ENCODE measurements around the gene PLXDC2. TPM values are rescaled to one million over a fixed set of nuclear protein-coding genes. Genes with fewer than 3 reads are reported as not detected.
"Not testable (repeated sequence)": the region's sequence is repeated elsewhere in the genome, so short reads cannot be mapped to it uniquely, and the experiment has no call there.

PLXDC2 gene
- 38.0 TPM for total RNA-seq

GRCh38 chr10:19816411-19817230, at the start of gene PLXDC2:
TSS of gene PLXDC2 (plus strand) at chr10:19816432.
- DNase-seq (ENCODE audit: low read depth in 2 of 3, low spot score in 2 of 3), result peak in 2 of 3 donors; percentile 61 to 75

GRCh38 chr10:19767876-19768275, 48.4 kb upstream of the PLXDC2 start:
- no peak for DNase-seq (ENCODE audit: low read depth in 2 of 3, low spot score in 2 of 3)

DNA sequence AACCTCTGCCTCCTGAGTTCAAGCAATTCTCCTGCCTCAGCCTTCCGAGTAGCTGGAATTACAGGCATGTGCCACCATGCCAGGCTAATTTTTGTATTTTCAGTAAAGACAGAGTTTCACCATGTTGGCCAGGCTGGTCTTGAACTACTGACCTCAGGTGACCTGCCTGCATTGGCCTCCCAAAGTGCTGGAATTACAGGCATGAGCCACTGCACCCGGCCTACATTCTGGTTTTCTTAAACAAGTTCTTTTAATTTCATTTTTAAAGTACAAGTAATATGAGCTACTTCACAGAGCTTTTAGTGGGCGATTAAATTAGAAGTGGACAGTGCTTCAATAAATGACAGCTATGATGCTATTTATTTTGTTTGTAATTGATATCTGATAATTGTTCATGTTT, 46.4 kb upstream of the PLXDC2 start:
- not testable (repeated sequence) for DNase-seq (ENCODE audit: low read depth in 2 of 3, low spot score in 2 of 3)

GRCh38 chr10:19772972-19773371, 43.3 kb upstream of the PLXDC2 start:
- peak in 1 of 3 donors; percentile 59 for DNase-seq (ENCODE audit: low read depth in 2 of 3, low spot score in 2 of 3)

DNA sequence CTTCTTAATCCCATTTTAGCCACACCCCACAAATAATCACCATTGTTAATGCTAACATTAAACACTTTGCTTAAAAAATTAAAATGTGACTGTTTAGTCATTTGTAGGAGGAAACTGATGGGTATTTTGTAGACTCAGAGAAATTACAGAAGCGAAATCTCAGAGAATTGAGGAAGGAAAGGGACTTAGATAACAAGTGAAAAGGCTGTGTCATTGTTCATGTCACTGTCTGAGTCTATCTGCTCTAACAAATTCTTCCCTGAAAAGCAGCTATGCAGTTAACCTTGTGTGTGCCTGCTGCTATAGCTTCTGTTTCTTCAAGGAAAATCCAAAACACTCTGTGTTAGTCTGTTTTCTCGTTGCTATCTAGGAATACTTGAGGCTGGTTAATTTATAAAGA, 40.9 kb upstream of the PLXDC2 start:
- peak in 2 of 3 donors; percentile 40 to 66 for DNase-seq (ENCODE audit: low read depth in 2 of 3, low spot score in 2 of 3)

DNA sequence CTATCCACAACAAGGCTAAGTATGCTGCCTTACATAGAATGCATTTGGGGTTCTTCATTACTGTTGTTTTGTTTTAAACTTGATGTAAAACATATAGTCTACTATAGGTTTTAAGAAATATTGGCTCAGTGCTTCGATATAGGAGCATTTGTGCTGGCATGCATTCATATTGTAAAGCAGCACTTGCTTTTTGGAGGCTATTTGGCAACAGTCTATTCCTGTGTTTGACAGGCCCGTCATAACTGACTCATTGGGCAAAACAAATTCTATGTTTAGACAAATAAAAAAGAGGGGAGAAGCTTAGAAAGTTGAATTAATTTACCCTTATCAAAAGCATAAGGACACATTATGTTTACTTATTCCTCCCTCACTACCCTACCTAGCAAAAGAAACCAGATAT, 38.4 kb upstream of the PLXDC2 start:
- DNase-seq (ENCODE audit: low read depth in 2 of 3, low spot score in 2 of 3), result no peak

- no peak for DNase-seq (ENCODE audit: low read depth in 2 of 3, low spot score in 2 of 3)
Observed at GRCh38 chr10:19778996-19779395, 37.2 kb upstream of the PLXDC2 start.

DNA sequence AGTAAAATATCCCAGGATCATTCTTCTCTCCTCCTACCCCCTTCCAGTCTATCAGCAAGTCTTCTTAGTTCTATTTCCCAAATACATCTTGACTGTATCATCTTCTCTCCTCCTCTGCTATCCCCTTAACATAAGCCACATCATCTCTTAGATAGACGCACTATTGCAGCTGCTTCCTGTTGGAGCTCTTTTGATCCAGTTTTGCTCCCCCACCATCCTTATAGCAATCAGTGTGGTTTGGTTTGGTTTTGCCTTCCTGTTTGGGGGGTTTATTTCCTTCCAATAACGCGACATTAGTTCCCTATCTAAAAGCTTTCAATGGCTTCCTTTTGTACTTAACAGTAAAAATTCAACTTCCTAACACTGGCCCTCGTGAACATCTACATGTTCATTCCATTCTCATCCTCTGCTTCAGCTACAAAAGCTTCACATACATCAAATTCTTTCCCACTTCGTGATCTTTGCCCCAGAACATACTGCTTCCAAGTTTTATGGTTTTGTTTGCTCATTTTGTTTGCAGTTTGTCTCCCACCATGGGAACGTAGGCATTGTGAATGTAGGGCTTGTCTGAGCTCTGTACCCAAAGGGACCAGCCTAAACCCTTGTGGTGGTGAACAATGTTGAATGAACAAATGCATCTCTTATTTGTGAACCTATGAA, 33.7 kb upstream of the PLXDC2 start:
- DNase-seq (ENCODE audit: low read depth in 2 of 3, low spot score in 2 of 3), result peak in 1 of 3 donors; percentile 46

DNA sequence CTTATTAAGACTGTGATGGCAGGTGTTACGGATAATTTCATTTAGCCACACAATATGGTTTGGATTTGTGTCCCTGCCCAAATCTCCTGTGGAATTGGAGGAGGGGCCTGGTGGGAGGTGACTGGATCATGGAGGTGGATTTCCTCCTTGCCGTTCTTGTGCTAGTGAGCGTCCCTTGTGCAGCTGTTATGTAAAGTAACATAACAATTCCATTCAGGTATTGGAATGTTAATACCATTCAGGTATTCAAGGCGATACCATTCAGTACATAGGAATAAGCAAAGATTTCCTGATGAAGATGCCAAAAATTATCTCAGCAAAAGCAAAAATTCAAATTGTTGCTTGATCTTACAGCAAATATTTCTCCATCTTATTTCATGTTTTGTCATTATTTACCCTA, 32.5 kb upstream of the PLXDC2 start:
- DNase-seq (ENCODE audit: low read depth in 2 of 3, low spot score in 2 of 3), result no peak

DNA sequence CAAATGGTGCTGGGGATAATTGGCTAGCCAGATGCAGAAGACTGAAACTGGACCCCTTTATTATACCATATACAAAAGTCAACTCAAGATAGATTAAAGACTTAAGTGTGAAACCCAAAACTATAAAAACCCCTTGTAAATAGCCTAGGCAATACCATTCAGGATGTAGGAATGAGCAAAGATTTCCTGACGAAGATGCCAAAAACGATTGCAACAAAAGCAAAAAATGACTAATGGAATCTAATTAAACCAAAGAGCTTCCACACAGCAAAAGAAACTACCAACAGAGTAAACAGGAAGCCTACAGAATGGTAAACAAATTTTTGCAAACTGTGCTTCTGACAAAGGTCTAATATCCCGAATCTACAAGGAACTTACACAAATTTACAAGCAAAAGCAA, 30.9 kb upstream of the PLXDC2 start:
- no peak for DNase-seq (ENCODE audit: low read depth in 2 of 3, low spot score in 2 of 3)

DNA sequence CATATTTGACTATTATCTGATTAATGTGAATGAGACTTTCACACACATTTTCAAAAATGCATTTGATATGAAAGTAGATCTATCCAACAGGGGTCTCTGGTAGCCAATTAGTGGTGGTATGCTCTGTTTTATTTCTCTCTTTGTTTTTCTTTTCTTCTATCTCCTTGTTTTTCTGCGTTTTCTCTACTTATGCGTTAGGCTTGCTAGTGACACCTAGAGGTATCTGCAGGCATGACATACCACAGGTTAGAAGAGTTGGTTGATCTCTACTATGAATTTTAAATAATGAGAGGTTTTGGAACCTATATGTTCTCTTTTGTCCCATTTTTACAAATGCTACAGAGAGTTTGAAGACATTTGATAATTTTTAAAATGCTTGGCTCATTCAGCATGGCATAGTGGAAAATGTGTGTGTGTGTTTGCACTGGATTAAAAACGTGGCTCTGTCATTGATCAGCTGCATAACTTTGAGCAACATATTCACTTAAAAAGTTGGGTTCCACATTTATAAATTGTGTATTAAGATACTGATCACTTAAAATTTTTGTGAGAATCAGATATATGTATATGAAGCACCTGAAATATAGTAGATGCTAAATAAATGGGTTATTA, 28.1 kb upstream of the PLXDC2 start:
- DNase-seq (ENCODE audit: low read depth in 2 of 3, low spot score in 2 of 3), result peak in 2 of 3 donors; percentile 61 to 84

DNA sequence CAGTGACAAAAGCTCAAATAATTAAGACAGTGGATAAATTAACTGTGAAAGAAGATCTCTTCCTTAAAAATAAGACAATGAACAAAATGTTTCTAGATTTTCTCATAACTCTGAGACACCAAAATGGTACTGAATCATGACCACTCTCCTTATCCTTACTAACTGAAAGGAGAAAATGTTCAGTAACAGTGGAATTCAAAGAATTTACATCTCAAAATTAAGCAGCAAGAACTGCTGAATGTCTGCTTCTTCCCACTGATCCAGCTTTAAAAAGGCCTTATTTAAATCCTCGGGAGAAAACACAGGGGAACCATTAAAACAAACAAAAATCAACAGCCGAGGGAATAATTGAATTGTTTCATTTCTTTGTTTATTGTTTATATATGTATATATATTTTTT, 27.3 kb upstream of the PLXDC2 start:
- no peak for DNase-seq (ENCODE audit: low read depth in 2 of 3, low spot score in 2 of 3)

DNA sequence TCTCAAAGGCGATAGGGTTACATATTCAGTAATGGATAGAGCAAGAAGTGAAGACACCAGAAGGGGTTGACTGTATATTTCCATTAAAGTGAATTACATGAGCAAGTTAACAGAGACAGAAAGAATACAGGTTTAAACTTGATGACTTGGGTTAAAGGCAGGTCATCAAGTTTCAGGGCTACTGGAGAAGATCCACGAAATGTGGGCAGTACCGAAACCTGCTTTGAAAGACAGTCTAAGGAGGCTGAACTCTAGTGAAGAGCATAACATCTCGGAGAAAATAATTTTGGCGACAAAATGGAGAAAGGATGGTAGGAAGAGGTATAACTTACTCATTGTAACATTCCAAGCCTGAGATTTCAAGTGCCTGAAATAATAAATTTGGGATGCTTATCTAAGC, 26.6 kb upstream of the PLXDC2 start:
- DNase-seq (ENCODE audit: low read depth in 2 of 3, low spot score in 2 of 3), result no peak

- no peak for DNase-seq (ENCODE audit: low read depth in 2 of 3, low spot score in 2 of 3)
Observed at GRCh38 chr10:19791032-19791431, 25.2 kb upstream of the PLXDC2 start.

GRCh38 chr10:19795684-19796083, 20.5 kb upstream of the PLXDC2 start:
- no peak for DNase-seq (ENCODE audit: low read depth in 2 of 3, low spot score in 2 of 3)

- no peak for DNase-seq (ENCODE audit: low read depth in 2 of 3, low spot score in 2 of 3)
Observed at GRCh38 chr10:19800161-19800560, 16.1 kb upstream of the PLXDC2 start.

DNA sequence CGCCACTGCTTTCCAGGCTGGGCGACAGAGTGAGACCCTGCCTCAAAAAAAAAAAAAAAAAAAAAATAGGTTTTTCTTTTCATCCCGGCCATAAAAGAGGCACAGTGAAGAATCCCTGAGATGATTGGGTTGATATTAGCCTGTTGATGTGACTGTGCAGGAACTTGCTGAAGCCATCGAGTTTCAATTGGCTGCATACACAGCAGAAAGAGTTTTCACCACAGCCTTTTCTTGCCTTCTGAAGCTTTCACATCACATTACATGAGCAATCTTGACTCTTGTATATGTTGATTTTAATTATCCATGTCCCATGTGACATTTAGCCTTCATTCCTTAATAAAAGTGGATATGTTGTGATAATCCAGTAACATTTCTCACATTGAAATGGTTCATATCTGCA, 14.9 kb upstream of the PLXDC2 start:
- DNase-seq (ENCODE audit: low read depth in 2 of 3, low spot score in 2 of 3), result no peak

DNA sequence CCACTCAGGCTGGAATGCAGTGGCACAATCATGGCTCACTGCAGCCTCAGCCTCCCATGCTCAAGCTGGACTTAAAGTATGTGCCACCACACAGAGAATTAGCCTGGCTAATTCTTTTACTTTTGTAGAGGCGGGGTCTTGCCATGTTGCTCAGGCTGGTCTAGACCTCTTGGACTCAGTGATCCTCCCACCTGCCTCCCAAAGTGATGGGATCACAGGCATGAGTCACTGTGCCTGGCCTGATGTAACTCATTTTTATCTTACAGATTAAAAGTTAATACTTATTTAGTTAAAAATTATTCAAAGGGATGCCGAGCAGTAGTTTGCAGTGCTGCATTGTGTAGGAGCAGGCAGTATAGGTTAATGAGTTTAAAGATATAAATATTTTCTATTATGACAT, 12.6 kb upstream of the PLXDC2 start:
- no peak for DNase-seq (ENCODE audit: low read depth in 2 of 3, low spot score in 2 of 3)

DNA sequence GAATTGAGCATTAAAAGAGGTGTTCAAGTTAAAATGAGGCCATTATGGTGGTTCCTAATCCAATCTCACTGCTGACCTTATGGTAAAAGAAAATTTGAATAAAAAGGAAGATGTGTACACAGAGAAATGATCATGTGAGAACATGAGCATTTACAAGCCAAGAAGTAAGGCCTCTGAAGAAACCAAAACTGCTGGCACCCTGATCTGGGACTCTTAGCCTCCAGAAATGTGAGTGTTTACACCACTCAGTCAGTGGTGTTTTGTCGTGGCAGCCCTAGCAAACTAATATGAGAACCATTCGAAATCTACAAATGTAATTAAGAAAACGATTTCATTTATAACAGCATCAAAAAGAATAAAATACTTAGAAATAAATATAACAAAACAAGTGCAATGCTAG, 6.8 kb upstream of the PLXDC2 start:
- DNase-seq (ENCODE audit: low read depth in 2 of 3, low spot score in 2 of 3), result no peak

DNA sequence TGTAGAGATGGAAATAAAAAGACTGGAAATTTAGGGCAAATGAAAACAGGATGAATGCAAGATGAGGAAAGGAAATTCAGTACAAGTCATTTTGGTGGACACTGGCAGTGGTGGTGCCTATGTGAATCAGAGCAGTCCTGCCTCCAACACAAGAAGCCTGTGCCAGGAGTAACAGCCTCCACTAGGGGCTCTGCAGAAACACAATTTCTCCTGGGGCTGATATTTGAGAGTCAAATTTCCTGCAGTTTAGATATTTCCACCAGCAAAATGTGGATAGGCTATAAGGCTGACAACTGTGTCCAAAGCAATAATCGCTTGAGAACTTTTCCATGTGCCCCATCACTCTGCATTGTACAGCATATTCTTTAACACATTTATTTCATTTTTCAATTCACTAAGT, 4.7 kb upstream of the PLXDC2 start:
- DNase-seq (ENCODE audit: low read depth in 2 of 3, low spot score in 2 of 3), result peak in 2 of 3 donors; percentile 29 to 58

- no peak for DNase-seq (ENCODE audit: low read depth in 2 of 3, low spot score in 2 of 3)
Observed at GRCh38 chr10:19812976-19813375, 3.3 kb upstream of the PLXDC2 start.

Data from hematopoietic multipotent progenitor cell (in vitro differentiated cells).